ENCODE data around the gene CDH4. TPM values are rescaled to one million over a fixed set of nuclear protein-coding genes. Genes with fewer than 3 reads are reported as not detected.

CDH4 gene
- total RNA-seq, 1 donor from 2014 or later: 8.3 TPM

GRCh38 chr20:61301711-61302525 is 49.9 kb downstream of the CDH4 start:
- H3K27me3 Mint-ChIP-seq: no peaks in the 10 kb centered on the region
- TF ChIP-seq CTCF (conservative IDR thresholded peaks at IDR 0.05): no peak
- no peak overlapping the region for H3K27ac Mint-ChIP-seq
- no peak overlapping the region for H3K4me3 Mint-ChIP-seq
- H3K4me1 Mint-ChIP-seq (ENCODE audit: unreplicated experiment): peaks cover 10% of the 10 kb centered on the region
- H3K36me3 Mint-ChIP-seq: no peaks in the 10 kb centered on the region
- DNase-seq (ENCODE audit: extremely low spot score, unreplicated experiment): no peak
- H3K9me3 Mint-ChIP-seq: no peaks in the 10 kb centered on the region

DNA sequence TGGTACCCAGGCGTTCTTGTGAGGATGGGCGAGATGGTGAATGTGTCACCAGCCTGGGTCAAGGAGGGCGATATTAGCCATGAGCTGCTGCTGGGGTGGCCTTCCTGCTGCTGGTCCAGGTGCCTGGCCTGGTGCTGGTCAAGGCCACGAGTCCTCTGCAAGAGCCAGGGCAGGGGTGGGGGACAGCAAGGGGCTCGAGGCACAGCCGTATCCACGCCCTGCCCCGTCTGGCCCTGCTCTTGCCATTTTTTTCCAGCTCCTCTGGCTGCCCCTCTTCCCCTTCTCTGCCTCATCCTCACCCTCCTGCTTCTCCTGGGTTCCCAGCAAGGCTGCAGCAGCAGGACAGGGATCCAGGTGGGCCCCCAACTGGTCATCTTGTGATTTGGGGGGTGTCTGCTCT is 51.2 kb downstream of the CDH4 start:
- no peak overlapping the region for H3K27ac Mint-ChIP-seq
- H3K9me3 Mint-ChIP-seq: no peaks in the 10 kb centered on the region
- peaks cover 16% of the 10 kb centered on the region for H3K4me1 Mint-ChIP-seq (ENCODE audit: unreplicated experiment)
- H3K27me3 Mint-ChIP-seq: peaks cover 2% of the 10 kb centered on the region
- no peak overlapping the region for H3K4me3 Mint-ChIP-seq
- H3K36me3 Mint-ChIP-seq: no peaks in the 10 kb centered on the region
- no peak for TF ChIP-seq CTCF (conservative IDR thresholded peaks at IDR 0.05)
- no peak for DNase-seq (ENCODE audit: extremely low spot score, unreplicated experiment)

DNA sequence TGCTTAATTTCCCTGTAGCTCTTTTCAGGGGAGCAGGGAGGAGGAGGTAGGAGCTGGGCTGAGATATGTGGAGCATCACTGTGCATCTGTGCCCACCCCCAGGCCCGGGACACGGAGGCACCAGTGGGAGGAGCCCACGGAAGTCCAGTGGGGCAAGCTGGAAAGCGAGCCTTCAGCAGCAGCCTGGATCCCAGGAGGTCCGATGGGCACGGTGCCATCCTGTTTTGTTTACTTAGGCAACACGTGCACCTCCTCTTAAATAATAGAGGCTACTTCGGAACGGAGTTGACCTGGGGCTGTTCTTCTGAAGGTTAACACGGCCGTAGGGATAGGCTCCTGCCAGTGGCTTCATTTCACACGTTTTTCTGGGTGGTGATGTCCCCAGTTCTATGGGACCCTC is 51.6 kb downstream of the CDH4 start:
- Mint-ChIP-seq H3K27me3 (peaks cover 3% of the 10 kb centered on the region), H3K4me3 (no peak overlapping the region), H3K9me3 (no peaks in the 10 kb centered on the region), H3K27ac (no peak overlapping the region), H3K36me3 (no peaks in the 10 kb centered on the region), H3K4me1 (ENCODE audit: unreplicated experiment) (peaks cover 20% of the 10 kb centered on the region)
- TF ChIP-seq CTCF (conservative IDR thresholded peaks at IDR 0.05): no peak
- no peak for DNase-seq (ENCODE audit: extremely low spot score, unreplicated experiment)

DNA sequence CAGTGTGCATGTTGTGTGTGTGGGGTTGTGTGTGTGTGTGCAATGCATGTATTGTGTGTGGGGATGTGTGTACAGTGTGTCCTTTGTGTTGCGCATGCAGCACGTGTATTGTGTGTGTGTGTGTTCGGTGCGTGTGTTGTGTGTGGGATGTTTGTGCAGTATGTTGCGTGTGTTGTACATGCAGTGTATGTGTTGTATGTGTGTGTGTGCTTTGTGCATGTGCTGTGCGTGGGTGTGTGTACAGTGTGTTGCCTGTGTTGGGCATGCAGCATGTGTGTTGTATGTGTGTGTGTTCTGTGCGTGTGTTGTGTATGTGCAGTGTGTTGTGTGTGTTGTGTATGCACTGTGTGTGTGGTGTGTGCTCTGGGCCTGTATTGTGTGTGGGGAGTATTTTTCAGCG is 52.7 kb downstream of the CDH4 start:
- H3K9me3 Mint-ChIP-seq: no peaks in the 10 kb centered on the region
- peaks cover 3% of the 10 kb centered on the region for H3K27me3 Mint-ChIP-seq
- no peak overlapping the region for H3K27ac Mint-ChIP-seq
- H3K36me3 Mint-ChIP-seq: no peaks in the 10 kb centered on the region
- no peak for DNase-seq (ENCODE audit: extremely low spot score, unreplicated experiment)
- no peak overlapping the region for H3K4me3 Mint-ChIP-seq
- no peak for TF ChIP-seq CTCF (conservative IDR thresholded peaks at IDR 0.05)
- peaks cover 20% of the 10 kb centered on the region for H3K4me1 Mint-ChIP-seq (ENCODE audit: unreplicated experiment)

- no peak overlapping the region for H3K4me3 Mint-ChIP-seq
- DNase-seq (ENCODE audit: extremely low spot score, unreplicated experiment): no peak
- no peak for TF ChIP-seq CTCF (conservative IDR thresholded peaks at IDR 0.05)
- no peaks in the 10 kb centered on the region for H3K36me3 Mint-ChIP-seq
- H3K9me3 Mint-ChIP-seq: no peaks in the 10 kb centered on the region
- H3K27ac Mint-ChIP-seq: no peak overlapping the region
- peaks cover 18% of the 10 kb centered on the region for H3K4me1 Mint-ChIP-seq (ENCODE audit: unreplicated experiment)
- H3K27me3 Mint-ChIP-seq: peaks cover 5% of the 10 kb centered on the region
Observed at GRCh38 chr20:61306937-61307475, 54.9 kb downstream of the CDH4 start.
